ENCODE data around the gene COL1A1. TPM values are rescaled to one million over a fixed set of nuclear protein-coding genes. Genes with fewer than 3 reads are reported as not detected.
A peak's percentile ranks its signal among the peaks of the same experiment; 100 is the strongest.

Gene COL1A1
- total RNA-seq, 1 experiment from 2014 or later, result 86.8 TPM

GRCh38 chr17:50136096-50136687 lies 65.2 kb downstream of the COL1A1 start:
- in situ Hi-C loops (cut with HindIII; ENCODE audit: low sequenced_read_pairs), result no loop called here

GRCh38 chr17:50135316-50136095 lies 65.9 kb downstream of the COL1A1 start:
- peak; percentile 64 for DNase-seq (ENCODE audit: low spot score)
- in situ Hi-C loops (cut with HindIII; ENCODE audit: low sequenced_read_pairs), result no loop called here

More at GRCh38 chr17:50136096-50136687, 65.2 kb downstream of the COL1A1 start:
- DNase-seq (ENCODE audit: low spot score), result no peak

GRCh38 chr17:50134206-50135110 lies 67.0 kb downstream of the COL1A1 start:
- no peak for DNase-seq (ENCODE audit: low spot score)
- in situ Hi-C loops (cut with HindIII; ENCODE audit: low sequenced_read_pairs), result no loop called here

DNA sequence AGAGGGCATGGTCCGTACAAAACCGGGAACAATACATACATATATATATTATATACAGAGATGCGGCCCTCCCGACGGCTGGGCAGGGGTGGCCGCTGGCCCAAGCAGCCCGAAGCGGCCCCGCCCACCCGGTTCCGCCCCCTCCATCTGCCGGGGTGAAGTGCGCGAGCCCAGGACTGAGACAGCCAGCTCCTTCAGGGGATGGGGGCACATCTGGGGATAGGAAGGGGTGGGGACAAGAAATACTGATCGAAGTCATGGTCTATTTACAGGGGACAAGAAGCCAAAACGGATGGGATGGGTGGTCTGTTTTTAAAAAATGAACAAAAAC lies 67.7 kb downstream of the COL1A1 start:
- DNase-seq (ENCODE audit: low spot score), result no peak
- in situ Hi-C loops (cut with HindIII; ENCODE audit: low sequenced_read_pairs), result no loop called here

Other genes with a start within 250 kb of the COL1A1 start
- gene DLX4, start 232.4 kb downstream of the COL1A1 start, total RNA-seq (2014; rRNA removed; shearing (Covaris generic)), result 22.6 and 23.7 TPM in 2 replicates
- gene DLX3, start 206.4 kb downstream of the COL1A1 start, total RNA-seq (2014; rRNA removed; shearing (Covaris generic)), result 6.3 and 11.2 TPM in 2 replicates
- gene ITGA3, start 145.5 kb downstream of the COL1A1 start, total RNA-seq (2014; rRNA removed; shearing (Covaris generic)), result 12.2 and 14.5 TPM in 2 replicates
- gene PDK2, start 106.3 kb downstream of the COL1A1 start, total RNA-seq (2014; rRNA removed; shearing (Covaris generic)), result 40.3 and 112 TPM in 2 replicates
- 7.5 and 8.4 TPM in 2 replicates for gene SAMD14, start 71.5 kb downstream of the COL1A1 start, total RNA-seq (2014; rRNA removed; shearing (Covaris generic))
- 49.7 and 59.6 TPM in 2 replicates for gene PPP1R9B, start 51.0 kb downstream of the COL1A1 start, total RNA-seq (2014; rRNA removed; shearing (Covaris generic))
- gene SGCA, start 35.6 kb downstream of the COL1A1 start, total RNA-seq (2014; rRNA removed; shearing (Covaris generic)), result 19.0 and 49.0 TPM in 2 replicates
- 1.2 and 4.2 TPM in 2 replicates for gene TMEM92, start 72.8 kb upstream of the COL1A1 start, total RNA-seq (2014; rRNA removed; shearing (Covaris generic))
- gene XYLT2, start 144.5 kb upstream of the COL1A1 start, total RNA-seq (2014; rRNA removed; shearing (Covaris generic)), result 31.5 and 33.5 TPM in 2 replicates
- gene MRPL27, start 171.6 kb upstream of the COL1A1 start, total RNA-seq (2014; rRNA removed; shearing (Covaris generic)), result 69.9 and 84.5 TPM in 2 replicates
- 6.6 and 21.6 TPM in 2 replicates for gene EME1, start 171.6 kb upstream of the COL1A1 start, total RNA-seq (2014; rRNA removed; shearing (Covaris generic))
- gene LRRC59, start 195.9 kb upstream of the COL1A1 start, total RNA-seq (2014; rRNA removed; shearing (Covaris generic)), result 150 and 182 TPM in 2 replicates
- gene ACSF2, start 224.6 kb upstream of the COL1A1 start, total RNA-seq (2014; rRNA removed; shearing (Covaris generic)), result 58.8 and 69.4 TPM in 2 replicates